Measurements from ENCODE around the gene ARHGAP26.

The ARHGAP26 gene

DNA sequence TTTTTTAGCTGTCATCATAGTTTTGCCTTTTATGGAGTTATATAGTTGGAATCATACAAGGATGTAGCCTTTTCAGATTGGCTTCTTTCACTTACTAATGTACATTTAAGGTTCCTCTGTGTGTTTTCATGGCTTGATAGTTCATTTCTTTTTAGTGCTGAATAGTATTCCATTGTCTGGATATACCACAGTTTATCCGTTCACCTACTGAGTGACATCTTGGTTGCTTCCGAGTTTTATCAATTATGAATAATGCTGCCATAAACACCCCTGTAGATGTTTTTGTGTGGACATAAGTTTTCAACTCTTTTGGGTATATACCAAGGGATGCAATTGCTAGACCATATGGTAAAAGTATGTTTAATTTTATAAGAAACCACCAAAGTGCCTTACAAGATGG, 497.0 kb downstream of the ARHGAP26 start:
- no peak overlapping the region for H3K4me3 ChIP-seq (ENCODE audit: low read depth, low read length)
- TF ChIP-seq, protein P1, sequence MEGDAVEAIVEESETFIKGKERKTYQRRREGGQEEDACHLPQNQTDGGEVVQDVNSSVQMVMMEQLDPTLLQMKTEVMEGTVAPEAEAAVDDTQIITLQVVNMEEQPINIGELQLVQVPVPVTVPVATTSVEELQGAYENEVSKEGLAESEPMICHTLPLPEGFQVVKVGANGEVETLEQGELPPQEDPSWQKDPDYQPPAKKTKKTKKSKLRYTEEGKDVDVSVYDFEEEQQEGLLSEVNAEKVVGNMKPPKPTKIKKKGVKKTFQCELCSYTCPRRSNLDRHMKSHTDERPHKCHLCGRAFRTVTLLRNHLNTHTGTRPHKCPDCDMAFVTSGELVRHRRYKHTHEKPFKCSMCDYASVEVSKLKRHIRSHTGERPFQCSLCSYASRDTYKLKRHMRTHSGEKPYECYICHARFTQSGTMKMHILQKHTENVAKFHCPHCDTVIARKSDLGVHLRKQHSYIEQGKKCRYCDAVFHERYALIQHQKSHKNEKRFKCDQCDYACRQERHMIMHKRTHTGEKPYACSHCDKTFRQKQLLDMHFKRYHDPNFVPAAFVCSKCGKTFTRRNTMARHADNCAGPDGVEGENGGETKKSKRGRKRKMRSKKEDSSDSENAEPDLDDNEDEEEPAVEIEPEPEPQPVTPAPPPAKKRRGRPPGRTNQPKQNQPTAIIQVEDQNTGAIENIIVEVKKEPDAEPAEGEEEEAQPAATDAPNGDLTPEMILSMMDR (IDR thresholded peaks at IDR 0.05; ENCODE audit: borderline replicate concordance, insufficient read depth, low read depth, low read length), result no peak

DNA sequence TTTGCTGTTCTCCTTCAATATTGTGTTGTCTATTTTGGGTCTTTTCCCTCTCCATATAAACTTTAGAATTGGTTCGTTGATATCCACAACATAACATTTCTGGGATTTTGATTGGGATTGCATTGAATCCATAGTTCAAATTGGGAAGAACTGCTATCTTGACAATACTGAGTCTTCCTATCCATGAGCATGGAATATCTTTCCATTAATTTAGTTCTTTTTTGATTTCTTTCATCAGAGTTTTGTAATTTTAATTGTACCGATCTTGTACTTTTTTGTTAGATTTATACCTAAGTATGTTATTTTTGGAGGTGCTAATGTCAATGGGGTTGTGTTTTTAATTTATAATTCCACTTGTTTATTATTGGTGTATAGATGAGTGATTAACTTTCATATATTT, 498.2 kb downstream of the ARHGAP26 start:
- TF ChIP-seq, protein P1 (IDR thresholded peaks at IDR 0.05; ENCODE audit: borderline replicate concordance, insufficient read depth, low read depth, low read length), result no peak

DNA sequence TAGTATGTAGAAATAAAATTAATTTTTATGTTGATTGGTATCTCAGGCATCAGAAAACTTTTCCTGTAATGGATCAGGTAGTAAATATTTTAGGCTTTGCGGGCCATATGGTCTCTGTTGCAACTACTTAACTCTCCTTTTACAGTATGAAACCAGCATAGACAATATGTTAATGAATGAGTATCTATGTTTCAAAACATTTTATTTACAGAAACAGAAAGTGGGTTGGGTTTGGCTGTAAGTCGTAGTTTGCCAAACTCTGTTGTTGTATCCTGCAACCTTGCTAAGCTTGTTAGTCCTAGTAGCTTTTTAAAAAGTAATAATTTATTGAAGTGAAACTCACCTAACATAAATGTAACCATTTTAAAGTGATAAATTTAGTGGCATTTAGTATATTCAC, 501.3 kb downstream of the ARHGAP26 start:
- TF ChIP-seq, protein P1 (IDR thresholded peaks at IDR 0.05; ENCODE audit: borderline replicate concordance, insufficient read depth, low read depth, low read length), result no peak
- H3K4me3 ChIP-seq (ENCODE audit: low read depth, low read length), result no peak overlapping the region

More for the DNA sequence above, 498.2 kb downstream of the ARHGAP26 start:
- no peak overlapping the region for H3K4me3 ChIP-seq (ENCODE audit: low read depth, low read length)

DNA sequence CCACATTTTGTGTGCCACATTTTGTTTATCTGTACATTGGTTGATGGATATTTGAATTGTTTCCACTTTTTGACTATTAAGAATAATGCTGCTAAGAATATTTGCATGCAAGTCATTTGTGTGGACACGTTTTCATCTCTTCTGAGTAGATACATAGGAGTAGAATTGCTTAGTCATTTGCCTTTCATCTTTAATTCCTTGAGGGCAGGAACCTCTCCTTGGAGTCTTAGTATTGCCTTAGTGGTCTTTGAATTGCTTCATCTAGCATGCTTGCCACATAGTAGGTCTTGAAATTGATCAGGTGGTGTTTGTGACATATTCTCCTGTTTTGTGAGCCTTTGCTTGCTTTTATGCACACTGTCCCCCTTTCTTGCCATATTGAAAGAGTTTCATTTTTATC, 504.8 kb downstream of the ARHGAP26 start:
- TF ChIP-seq, protein P1 (IDR thresholded peaks at IDR 0.05; ENCODE audit: borderline replicate concordance, insufficient read depth, low read depth, low read length), result no peak
- no peak overlapping the region for H3K4me3 ChIP-seq (ENCODE audit: low read depth, low read length)

DNA sequence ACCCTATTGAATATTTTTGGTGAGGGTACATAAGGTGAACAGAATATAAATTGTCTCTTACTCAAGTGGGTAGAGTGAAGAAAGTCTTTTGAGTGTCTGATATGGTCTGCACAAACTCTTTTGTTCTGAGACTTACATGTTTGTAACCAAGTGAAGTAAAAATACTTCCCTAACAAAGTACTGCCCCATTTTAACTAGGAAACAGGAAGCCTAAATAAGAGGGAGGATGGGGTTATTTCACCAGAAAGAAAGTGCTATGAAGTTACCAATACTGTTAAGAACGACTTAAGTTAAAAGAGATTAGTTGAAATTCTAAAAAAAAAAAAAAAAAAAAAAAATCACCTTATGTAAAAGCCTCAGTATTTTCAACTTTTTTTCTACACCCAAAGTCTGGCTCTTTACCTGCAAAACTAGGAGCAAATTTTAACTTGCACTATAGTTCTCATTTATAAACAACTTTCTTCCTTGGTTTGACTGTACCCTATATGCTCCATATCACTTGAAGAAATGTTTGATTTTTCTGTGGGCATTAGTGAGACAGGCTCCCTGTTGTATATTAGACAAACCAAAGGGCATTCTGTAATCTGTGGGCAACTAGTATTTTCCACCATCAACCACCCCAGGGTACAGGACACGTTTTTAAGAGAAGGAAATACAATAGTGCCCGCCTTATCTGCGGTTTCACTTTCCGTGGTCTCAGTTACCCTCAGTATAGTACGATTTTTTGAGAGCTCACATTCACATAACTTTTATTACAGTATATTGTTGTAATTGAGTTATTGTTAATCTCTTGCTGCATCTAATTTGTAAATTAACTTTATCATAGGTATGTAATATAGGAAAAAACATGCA, 505.6 kb downstream of the ARHGAP26 start:
- TF ChIP-seq, protein P1 (IDR thresholded peaks at IDR 0.05; ENCODE audit: borderline replicate concordance, insufficient read depth, low read depth, low read length), result no peak
- no peak overlapping the region for H3K4me3 ChIP-seq (ENCODE audit: low read depth, low read length)

DNA sequence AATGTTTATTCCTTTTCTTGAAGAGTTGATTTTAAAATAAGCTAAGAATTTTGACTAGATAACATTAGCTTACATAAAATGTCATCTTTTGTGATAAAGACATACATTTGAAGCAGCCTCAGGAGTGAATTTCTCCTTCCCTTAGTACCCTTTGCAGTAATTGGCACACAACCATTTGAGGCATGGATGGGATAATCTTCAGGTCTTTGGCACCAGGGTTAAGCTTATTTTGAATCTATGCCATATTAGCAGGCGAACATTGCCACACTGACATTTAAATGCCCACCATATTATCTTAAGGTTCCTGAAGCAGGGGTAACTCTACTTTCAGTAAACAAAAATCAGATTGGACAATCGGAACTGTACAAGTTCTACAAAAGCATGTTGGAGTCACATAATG, 507.4 kb downstream of the ARHGAP26 start:
- no peak overlapping the region for H3K4me3 ChIP-seq (ENCODE audit: low read depth, low read length)
- TF ChIP-seq, protein P1 (IDR thresholded peaks at IDR 0.05; ENCODE audit: borderline replicate concordance, insufficient read depth, low read depth, low read length), result no peak
